Gastroesophageal sphincter (tissue), 3 donors: ENCODE measurements around the gene ASB1.

Source experiments
- POLR2A ChIP-seq, 2 donors: fragments of 450-650 bp; IDR thresholded peaks; one replicate each; pipeline ENCODE4 v1.6.1; 2017; ENCODE audit warnings: antibody characterized with exemption in 2 of 2, mild to moderate bottlenecking in 2 of 2, moderate library complexity in 1 of 2
- TF ChIP-seq, protein P1 (sequence below), 4 experiments: fragments of 200-600 bp in 2 of 4; fragments of 450-650 bp in 2 of 4; sonication (generic) in 1 of 4; IDR thresholded peaks; one replicate each; pipeline ENCODE4 v1.5.1; 2017 to 2019; ENCODE audit warnings: antibody characterized with exemption in 4 of 4, mild to moderate bottlenecking in 2 of 4, moderate library complexity in 2 of 4

- TF ChIP-seq, protein P1, sequence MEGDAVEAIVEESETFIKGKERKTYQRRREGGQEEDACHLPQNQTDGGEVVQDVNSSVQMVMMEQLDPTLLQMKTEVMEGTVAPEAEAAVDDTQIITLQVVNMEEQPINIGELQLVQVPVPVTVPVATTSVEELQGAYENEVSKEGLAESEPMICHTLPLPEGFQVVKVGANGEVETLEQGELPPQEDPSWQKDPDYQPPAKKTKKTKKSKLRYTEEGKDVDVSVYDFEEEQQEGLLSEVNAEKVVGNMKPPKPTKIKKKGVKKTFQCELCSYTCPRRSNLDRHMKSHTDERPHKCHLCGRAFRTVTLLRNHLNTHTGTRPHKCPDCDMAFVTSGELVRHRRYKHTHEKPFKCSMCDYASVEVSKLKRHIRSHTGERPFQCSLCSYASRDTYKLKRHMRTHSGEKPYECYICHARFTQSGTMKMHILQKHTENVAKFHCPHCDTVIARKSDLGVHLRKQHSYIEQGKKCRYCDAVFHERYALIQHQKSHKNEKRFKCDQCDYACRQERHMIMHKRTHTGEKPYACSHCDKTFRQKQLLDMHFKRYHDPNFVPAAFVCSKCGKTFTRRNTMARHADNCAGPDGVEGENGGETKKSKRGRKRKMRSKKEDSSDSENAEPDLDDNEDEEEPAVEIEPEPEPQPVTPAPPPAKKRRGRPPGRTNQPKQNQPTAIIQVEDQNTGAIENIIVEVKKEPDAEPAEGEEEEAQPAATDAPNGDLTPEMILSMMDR (IDR thresholded peaks at IDR 0.05), result no peak
- no peak for TF ChIP-seq POLR2A (IDR thresholded peaks at IDR 0.05)
Measured at GRCh38 chr2:238449909-238450417, 23.2 kb downstream of the ASB1 start.
